Stimulated activated CD8-positive, alpha-beta memory T cell treated with anti-CD3 and anti-CD28 coated beads, Interleukin-4, amount 100 ng/mL, for 4 hours (primary cell): ENCODE data around the gene CDC45.
"Not testable (repeated sequence)": the region's sequence is repeated elsewhere in the genome, so short reads cannot be mapped to it uniquely, and the experiment has no call there.

ENCODE experiments used
- DNase-seq, 2 donors: peaks; one replicate each; pipeline ENCODE4 v3.0.0-alpha.2; 2020; ENCODE audit warnings: low read depth in 2 of 2, low spot score in 1 of 2

The CDC45 gene

DNA sequence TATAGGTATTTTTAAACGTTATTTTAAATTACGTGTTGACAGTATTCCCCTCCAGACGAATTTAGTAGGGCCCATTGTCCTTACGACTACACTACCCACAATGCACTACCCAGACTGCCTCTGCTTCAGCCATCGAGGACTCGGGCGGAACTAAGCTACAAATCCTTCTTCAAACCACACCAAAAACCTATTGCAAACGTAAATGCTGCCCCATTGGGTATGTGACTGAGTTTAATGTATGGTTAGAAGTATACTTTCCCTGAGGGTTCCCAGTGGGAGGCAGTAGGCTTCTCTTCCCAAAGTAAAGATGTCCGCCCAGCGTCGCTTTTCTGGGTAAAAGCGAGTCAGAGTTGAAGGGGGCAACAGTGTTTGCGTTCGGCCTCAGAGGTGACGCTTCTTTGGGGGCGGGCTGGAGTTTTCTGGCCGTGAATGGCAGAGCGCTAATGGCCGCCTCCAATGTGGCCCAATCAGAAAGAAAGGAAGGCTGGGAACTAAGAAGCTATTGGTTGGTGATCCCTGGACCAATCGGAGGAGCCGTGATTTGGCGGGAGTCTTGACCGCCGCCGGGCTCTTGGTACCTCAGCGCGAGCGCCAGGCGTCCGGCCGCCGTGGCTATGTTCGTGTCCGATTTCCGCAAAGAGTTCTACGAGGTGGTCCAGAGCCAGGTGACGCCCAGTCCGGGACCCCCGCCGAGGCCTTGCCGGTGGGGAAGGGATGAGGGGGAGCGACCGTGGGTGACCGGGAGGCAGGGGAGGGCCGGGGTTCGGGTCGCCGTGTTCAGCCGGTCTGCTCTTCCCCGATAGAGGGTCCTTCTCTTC lies at the start of gene CDC45:
Gene CDC45, plus strand, starts transcription at position 566 of the 818 bp plus-strand sequence. Its CDS starts 49 bp downstream, at position 615.
- peak; percentile 79 to 90 for DNase-seq

DNA sequence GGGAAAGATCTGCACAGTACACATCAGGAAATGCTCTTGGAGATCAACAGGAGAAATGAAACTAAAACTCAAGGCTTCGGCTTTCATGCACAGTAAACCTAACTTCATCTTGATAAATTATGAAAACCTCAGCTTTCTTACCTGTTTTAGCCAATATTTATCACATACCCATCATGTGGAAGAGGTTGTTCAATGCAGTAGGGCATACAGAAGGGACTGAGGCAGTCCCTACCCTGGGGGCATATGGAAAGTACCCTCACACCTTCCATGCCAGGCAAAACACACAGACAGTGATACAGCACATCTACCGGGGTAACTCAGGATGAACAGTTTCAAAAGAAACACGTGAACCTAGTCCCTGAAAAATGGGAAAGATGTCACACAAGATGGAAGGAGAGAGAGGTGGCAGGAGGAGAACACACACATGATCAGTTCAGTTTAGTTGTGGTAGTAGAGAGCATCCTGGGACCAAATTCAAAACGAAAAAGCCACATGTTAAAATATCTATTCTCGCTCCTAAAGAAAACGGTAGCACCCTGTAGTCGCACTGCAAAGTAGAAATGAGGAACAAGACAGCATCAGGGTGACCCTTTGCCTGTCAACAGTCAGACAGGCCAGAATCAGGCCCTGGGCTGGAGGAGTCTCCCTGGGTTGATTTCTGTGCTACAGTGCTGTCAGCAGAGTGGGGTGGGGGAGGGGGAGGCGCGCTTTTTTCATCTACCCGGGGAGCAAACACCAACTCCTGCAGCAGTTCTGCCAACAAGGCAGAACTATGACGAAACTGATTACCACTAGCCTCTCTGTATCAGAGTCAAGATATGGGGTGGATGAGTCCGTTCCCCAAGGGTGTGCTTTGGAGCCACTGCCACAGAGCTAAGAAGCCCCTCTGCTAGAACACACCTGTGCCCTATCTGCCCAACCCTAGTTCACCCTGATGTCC lies 49.5 kb upstream of the CDC45 start:
- no peak for DNase-seq

DNA sequence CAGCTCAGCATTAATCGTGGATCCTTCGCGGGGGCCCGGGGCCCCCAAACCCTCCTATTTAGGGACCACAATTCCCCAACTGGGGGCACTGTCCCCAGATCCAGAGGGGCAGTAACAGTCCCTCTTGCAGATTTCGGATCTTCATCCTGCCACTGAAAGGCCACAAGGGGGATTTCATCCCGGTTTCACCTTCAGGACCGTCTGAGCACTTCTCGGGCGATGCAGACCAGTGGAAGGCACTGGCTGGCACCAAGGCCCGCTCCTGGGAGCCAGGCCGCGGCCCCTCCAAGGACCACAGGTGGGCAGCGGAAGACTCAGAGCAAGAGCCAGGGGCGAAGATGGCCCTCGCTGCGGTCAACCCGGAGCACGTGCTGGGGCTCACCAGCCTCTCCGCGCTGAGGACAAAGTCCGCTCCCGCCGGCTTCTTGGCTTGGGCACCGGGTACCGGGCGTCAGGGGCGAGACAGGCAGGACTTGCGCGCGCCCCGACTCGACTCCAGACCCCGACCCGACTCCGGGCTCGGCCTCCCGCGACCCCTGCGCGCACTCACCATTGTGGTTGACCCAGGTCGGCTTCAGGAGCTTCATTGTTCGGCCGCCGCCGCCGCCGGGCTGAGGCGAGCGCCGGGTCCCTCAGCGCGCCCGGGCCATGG lies 48.7 kb upstream of the CDC45 start:
- DNase-seq, result no peak

GRCh38 chr22:19431649-19432132 lies 48.0 kb upstream of the CDC45 start, which contains the start of gene HIRA:
Gene HIRA, minus strand, starts transcription at chr22:19431733. Its CDS starts 257 bp downstream, at chr22:19431476.
- DNase-seq, result peak; percentile 74 to 79

GRCh38 chr22:19432133-19432851 lies 47.4 kb upstream of the CDC45 start, which contains the start of gene MRPL40:
Gene MRPL40, plus strand, starts transcription at chr22:19432545. Its CDS starts 10 bp downstream, at chr22:19432555.
- peak; percentile 65 to 84 for DNase-seq

GRCh38 chr22:19434401-19434800 lies 45.3 kb upstream of the CDC45 start:
- no peak for DNase-seq

DNA sequence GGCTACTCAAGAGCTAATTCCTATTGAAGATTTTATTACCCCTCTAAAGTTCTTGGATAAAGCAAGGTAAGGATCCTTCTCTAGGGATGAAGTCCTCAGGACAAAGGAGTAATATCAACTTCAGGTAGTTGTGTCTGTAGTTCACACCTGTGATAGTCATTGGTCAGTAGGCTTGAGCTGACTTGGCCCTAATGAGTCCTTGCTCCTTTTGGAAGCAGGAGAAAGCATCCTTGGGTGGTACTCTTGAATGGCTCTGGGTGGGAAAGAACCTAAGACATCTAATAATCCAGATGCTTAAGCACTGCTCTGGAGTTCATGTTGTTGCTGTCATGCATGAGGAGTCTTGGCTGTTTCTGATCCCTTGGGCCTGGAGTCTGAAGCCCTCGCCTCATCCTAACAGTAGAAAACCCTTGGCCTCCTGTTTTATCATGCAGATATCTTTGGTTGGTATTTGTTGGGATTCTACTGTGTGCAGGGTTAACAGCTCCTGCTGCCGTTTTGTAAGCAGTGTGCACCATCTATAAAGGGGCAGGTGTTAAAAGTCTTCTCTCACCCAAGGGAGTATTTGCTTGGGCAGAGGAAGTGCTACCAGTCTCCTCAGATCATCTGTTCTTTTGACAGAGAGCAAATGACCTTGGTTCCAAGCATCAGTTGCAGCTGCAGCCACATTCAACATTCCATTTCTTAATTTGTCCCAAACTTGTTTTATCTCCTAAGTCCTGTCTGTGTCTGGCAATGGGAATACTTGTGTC lies 44.7 kb upstream of the CDC45 start:
- no peak for DNase-seq

DNA sequence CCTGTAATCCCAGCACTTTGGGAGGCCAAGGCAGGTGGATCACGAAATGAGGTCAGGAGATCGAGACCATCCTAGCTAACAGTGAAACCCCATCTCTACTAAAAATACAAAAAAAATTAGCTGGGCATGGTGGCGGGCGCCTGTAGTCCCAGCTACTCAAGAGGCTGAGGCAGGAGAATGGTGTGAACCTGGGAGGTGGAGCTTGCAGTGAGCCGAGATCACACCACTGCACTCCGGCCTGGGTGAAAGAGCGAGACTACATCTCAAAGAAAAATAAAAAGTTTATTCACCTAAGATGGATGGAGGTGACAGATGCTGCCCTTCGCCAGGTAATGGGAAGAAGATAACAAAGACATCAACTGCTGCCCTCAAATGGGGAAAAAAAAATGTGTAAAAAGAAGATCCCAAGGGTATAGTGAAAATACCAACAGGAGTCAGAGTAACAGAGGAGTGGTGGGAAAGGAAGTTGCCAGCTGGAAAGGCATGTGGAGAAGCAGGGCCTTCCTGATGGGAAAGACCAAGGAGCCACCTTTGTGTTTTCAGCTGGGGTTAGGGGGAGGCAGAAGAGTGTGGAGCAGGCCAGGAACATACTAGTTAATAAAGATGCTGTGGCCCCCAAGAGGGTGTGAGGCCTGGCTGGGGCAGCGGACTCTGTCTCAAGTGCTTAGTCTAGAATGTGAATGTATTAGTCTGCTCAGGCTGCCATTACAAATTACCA lies 43.1 kb upstream of the CDC45 start:
- DNase-seq, result not testable (repeated sequence)

DNA sequence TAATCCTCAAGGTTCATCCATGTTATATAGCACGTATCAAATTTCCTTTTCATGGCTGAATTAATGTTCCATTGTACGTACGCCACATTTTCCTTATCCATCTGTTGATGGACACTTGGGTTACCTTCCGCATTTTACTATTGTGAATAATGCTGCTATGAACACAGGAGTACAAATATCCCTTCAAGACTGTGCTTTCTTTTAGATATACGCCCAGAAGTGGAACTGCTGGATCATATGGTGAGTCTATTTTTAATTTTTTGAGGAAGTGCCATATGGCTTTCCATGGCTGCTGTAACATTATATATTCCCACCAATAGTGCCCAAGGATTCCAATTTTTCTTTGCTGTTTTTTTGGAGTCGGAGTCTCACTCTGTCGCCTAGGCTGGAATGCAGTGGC lies 41.4 kb upstream of the CDC45 start:
- DNase-seq, result no peak

DNA sequence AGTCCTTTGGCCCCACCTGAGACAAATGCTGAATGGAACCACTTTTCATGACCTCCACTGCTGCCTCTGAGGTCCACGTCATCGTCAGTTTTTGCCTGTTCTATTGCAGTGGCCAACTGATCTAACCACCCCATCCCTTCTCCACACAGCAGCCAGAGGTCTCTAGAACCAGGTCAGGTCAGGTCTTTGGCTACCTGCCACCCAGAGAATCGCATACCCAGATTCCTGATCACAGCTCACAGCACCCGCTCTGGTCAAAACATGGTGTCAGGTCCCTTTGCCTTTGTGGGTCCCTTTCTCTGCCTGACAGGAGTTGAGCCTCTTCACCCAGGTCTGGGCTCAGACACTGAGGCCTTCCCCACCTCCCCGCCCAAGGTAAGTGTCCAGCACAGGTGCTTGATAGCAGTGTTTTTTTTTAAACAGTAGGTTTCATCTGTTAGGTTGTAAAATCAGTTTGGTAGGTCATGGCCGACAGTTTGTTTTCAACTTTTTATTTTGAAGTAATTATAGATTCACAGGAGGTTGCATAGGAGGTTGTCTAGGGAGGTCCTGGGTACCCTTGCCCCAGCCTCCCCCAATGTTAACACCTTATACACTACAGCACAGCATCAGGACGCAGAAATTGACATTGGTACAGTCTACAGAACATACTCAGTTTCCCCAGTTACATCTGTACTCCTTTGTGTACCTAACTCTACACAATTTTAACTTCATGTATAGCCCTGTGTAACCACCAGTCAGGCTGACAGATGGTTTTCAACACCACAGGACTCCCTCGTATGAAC lies 39.1 kb upstream of the CDC45 start:
- no peak for DNase-seq

GRCh38 chr22:19442166-19442565 lies 37.6 kb upstream of the CDC45 start:
- DNase-seq, result no peak

GRCh38 chr22:19443544-19444211 lies 36.0 kb upstream of the CDC45 start:
- no peak for DNase-seq

DNA sequence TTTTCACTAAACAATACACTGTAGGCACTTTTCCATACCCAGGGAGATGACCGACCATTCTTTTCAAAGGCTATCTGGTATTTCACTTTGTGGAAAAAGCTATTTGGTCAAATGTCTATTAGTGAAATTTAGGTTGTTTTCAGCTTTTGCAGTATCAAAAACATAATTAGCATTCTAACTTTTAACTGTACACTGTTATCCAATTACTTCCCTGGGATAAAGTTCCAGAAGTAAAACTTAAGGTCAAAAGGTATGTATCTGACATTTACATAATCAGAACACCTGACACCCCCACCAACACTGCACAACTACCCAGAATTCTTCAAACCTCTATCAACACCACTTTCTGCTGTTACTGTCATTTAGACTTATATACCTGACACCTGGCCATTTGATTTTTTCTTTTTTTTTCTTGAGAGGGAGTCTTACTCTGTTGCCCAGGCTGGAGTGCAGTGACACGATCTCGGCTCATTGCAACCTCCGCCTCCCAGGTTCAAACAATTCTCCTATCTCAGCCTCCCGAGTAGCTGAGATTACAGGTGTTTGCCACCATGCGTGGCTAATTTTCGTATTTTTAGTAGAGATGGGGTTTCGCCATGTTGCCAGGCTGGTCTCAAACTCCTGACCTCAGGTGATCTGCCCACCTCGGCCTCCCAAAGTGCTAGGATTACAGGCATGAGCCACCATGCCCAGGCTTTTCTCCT lies 34.3 kb upstream of the CDC45 start:
- DNase-seq, result not testable (repeated sequence)

- no peak for DNase-seq
Observed at GRCh38 chr22:19446603-19447329, 33.0 kb upstream of the CDC45 start.

GRCh38 chr22:19447330-19448075 lies 32.2 kb upstream of the CDC45 start, which contains the start of gene C22orf39:
Gene C22orf39, minus strand, starts transcription at chr22:19447711. Its CDS starts 23 bp downstream, at chr22:19447688.
- peak; percentile 66 to 74 for DNase-seq
